GM18502 (cell line): ENCODE data around the gene CUZD1.
"Not testable (repeated sequence)": the region's sequence is repeated elsewhere in the genome, so short reads cannot be mapped to it uniquely, and the experiment has no call there.

ENCODE experiments used
- ATAC-seq: cut with Tn5 transposase; IDR thresholded peaks from one replicate; pipeline ENCODE4 v1.9.1; 2021; ENCODE audit warnings: mild to moderate bottlenecking; ENCODE audit not compliant: unreplicated experiment, poor library complexity

CUZD1 gene

DNA sequence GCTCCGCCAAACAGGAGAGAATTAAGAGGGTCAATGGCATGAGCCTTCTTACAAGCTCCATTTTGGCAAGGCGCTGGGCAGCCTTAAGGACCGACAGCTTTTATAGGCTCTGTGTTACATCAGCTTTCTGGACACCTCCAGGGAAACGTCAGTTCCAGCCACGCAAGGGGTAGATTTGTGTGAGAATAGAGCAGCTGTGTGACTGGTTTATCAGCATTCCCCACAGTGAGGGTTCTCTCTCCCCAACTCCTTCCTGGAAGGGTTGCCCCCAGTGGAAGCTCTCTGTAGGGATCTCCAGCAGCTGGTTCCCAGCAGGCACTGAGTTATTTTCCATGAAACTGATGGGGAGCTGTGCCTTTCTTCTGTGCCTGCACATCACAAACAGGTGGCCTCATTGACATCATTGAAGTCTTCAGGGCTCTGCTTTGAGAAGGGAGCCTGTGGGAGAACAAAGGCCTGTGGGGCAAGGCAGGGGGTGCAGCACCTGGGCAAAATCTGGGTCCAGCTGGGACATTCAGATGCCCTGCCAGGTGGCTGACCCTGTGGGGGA, at the start of gene CUZD1:
Gene CUZD1 (minus strand): TSS at position 75 of the 550 bp plus-strand sequence. CDS start 14 bp downstream, at position 61.
- ATAC-seq: no peak

DNA sequence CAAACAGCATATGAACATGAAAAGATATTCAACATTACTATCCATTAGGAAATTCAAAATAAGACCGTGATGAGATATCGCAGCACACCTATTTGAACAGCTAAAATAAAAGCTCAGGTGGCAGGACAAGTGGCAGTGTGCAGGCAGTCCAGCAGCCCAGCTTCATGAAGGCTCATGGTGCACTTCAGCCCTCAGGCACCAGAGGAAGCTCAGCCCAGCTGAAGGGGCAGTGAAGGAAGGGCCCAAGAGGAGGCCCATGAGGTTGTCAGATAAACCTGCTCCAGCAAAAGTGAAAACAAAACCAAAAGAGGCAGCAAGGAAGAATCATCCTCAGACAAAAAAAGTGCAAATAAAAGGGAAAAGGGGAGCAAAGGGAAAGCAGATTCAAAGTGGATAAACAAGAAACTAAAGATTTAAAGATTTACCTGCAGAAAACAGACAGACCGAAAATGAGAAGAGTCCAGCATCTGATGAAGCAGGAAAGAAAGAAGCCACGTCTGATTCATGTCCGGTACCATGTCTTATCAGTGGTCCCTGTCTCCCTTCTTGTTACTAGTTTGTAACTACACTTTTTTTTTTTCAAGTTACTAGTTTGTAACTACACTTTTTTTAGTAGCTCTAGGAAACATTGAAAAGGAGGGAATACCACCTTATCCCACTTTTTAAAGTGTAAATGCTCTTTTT, 48.7 kb upstream of the CUZD1 start:
- no peak for ATAC-seq

DNA sequence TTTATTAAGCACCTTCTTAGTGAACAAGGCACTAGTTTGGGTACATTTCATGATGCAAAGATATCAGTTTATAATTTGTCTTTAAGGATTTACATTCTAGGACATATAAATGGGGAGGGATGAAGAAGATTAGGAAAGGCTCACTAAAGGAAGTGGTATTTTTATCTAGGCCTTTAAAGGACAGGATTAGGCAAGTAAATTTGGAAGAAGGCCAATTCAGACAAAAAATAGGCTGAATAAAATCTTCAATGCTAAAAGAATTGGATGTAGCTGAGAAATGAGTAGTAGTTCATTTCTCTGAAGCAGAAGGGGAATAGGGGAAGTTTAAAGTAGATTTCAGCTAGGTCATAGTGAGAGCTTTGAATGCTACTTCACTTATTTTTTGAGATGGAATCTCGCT, 38.5 kb upstream of the CUZD1 start:
- no peak for ATAC-seq

- ATAC-seq: no peak
These were observed 37.1 kb upstream of the CUZD1 start for GRCh38 chr10:122882766-122883165.

DNA sequence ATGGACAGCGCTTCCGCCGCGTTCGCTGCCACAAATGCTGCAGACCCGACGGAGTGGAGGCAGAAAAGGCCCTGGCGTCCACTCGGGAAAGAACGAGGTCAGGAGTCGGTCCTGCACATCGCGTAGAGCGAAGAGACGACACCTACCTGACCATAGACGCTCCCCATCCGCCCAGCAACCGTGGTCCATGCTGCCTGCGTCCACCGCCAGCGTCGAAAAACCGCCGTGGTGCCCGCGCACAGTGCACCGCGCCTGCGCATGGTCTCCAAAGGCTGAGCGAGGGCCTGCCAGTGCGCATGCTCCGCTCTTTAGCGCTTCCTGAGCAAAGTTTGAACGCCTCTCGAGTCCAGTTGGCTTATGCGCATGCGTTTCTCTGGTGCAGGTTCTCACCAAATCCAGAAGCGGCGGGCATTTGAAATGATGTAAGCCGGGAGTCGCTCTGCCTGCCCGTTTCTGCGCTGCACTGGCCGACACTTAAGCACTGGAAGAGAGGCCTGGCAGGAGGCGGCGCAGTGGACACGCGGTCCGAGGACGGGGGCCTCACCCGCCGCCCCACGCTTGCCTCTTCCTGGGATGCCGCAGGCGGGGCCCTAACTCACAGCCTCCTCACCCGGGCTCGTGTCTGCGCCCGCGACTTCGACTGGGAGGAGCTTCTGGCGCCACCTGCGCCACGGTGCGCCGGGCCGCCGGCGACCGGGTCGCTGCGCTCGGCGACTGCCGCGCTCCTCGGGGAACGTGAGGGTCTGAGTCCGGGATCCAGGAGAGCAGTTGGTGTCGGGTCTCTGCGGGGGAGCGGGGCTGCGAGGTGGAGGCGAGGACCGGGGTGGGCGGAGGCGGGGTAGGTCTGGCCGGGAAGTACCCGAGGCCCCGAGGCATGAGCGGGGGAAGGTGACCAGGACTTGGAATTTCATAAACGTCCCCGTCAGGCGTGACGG, 33.9 kb upstream of the CUZD1 start, which contains the start of gene FAM24B:
Gene FAM24B (minus strand): TSS at position 243 of the 935 bp plus-strand sequence. CDS start 29,066 bp downstream, outside the sequence.
- ATAC-seq: peak; percentile 80

- ATAC-seq: peak; percentile 23
These were observed 33.2 kb upstream of the CUZD1 start for GRCh38 chr10:122878799-122879338.

GRCh38 chr10:122877264-122877663, 31.6 kb upstream of the CUZD1 start:
- ATAC-seq: no peak

- no peak for ATAC-seq
These were observed 30.8 kb upstream of the CUZD1 start for GRCh38 chr10:122876467-122876855.

DNA sequence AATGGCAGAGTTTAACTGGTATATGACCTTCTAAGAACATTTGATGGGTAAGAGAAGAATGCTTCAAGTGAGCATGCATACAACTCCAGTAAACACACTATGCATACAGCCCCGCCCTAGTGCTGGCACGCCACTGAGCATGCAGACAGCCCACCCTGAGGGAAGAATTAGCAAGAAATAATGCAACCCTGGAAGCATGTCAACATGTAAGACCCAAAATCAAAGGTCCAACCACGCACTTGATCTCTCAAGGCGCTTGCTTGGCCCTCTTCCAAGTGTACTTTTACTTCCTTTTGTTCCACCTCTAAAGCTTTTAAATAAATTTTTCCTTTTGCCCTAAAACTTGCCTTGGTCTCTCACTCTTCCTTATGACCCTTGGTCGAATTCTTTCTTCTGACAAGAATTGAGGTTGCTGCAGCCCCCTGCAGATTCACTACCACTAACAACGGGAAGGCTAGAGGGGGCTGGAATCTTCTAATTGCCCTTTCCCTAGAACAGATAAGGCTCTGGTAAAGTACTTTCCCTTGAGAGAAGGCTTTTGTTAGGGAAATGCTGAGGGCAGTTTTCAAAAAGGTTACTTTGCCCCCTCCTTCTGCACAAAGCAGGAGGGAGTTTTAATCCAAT, 30.3 kb upstream of the CUZD1 start:
- no peak for ATAC-seq

GRCh38 chr10:122871947-122872346, 26.3 kb upstream of the CUZD1 start:
- not testable (repeated sequence) for ATAC-seq

DNA sequence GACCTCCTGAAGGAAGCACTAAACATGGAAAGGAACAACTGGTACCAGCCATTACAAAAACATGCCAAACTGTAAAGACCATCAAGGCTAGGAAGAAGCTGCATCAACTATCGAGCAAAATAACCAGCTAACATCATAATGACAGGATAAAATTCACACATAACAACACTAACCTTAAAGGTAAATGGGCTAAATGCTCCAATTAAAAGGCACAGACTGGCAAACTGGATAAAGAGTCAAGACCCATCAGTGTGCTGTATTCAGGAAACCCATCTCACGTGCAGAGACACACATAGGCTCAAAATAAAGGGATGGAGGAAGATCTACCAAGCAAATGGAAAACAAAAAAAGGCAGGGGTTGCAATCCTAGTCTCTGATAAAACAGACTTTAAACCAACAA, 23.1 kb upstream of the CUZD1 start:
- not testable (repeated sequence) for ATAC-seq

- ATAC-seq: not testable (repeated sequence)
These were observed 21.3 kb upstream of the CUZD1 start for GRCh38 chr10:122866757-122867482.

GRCh38 chr10:122864901-122865300, 19.2 kb upstream of the CUZD1 start:
- ATAC-seq: no peak

- no peak for ATAC-seq
These were observed 18.5 kb upstream of the CUZD1 start for GRCh38 chr10:122864194-122864592.

GRCh38 chr10:122863216-122864193, 17.8 kb upstream of the CUZD1 start:
- no peak for ATAC-seq

DNA sequence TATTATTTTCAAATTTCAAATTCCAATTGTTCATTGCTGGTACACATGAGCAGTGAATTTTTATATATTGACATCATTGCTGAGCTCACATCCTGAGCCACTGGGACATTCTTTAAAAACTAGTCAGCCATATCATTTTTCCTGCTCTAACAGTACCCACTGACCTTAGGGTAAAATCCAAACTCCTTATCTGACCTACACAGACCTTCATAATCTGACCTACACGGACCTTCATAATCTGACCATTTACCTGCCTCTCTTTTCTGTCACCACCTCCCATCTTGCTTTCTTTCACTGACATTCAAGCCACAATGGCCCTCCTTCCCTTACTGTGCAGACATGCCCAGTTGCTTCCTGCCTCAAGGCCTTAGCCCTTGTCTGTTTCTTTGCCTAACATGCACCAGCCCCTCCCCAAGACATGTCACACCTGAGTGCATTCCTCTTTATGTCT, 16.1 kb upstream of the CUZD1 start:
- no peak for ATAC-seq

GRCh38 chr10:122859527-122859926, 13.9 kb upstream of the CUZD1 start:
- no peak for ATAC-seq

DNA sequence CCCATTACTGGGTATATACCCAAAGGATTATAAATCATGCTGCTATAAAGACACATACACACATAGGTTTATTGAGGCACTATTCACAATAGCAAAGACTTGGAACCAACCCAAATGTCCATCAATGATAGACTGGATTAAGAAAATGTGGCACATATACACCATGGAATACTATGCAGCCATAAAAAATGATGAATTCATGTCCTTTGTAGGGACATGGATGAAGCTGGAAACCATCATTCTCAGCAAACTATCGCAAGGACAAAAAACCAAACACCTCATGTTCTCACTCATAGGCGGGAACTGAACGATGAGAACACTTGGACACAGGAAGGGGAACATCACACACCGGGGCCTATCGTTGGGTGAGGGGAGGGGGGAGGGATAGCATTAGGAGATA, 12.4 kb upstream of the CUZD1 start:
- ATAC-seq: not testable (repeated sequence)
